IMR-90 (cell line): ENCODE measurements around the gene MEGF11. TPM values are rescaled to one million over a fixed set of nuclear protein-coding genes. Genes with fewer than 3 reads are reported as not detected.

Experiments
- ATAC-seq: fragments of 200-7000 bp; cut with Tn5 transposase; 2 replicates; pipeline ENCODE4 v1.9.1; 2020; ENCODE audit warnings: low read depth, mild to moderate bottlenecking, moderate library complexity
- BruUV-seq: library from RNA; stranded (reverse); fragments of 400-500 nt; replicated peaks from 2 replicates; lab custom pipeline; 2021; lab: Mats Ljungman, UMichigan
- CTCF ChIA-PET: fragments of 300-600 bp; formaldehyde crosslinking; extraction: SDS; loops from one replicate; lab custom pipeline; 2021; ENCODE audit warnings: antibody characterized with exemption; lab: Yijun Ruan, JAX
- POLR2A ChIA-PET: fragments of 300-600 bp; sonication (Branson Sonifier 250); formaldehyde crosslinking; loops from one replicate; lab custom pipeline; 2022; ENCODE audit warnings: antibody characterized with exemption; ENCODE audit not compliant: unreplicated experiment; lab: Charles Lee
- DNase-seq: peaks from one replicate; pipeline ENCODE4 v3.0.0; 2013
- H2AFZ ChIP-seq: replicated peaks from 2 replicates; pipeline ENCODE3; 2013; ENCODE audit warnings: low read length, mild to moderate bottlenecking; ENCODE audit not compliant: poor library complexity
- H2AK5ac ChIP-seq: 2 replicates; pipeline ENCODE4 v1.6.1; 2013; ENCODE audit warnings: low read depth, low read length, inconsistent platforms
- H2AK9ac ChIP-seq: replicated peaks from 2 replicates; pipeline ENCODE3; 2013; ENCODE audit warnings: mild to moderate bottlenecking, low read depth, low read length, moderate library complexity; ENCODE audit not compliant: poor library complexity
- H2BK120ac ChIP-seq: 2 replicates; pipeline ENCODE4 v1.6.1; 2013; ENCODE audit warnings: low read depth, low read length, inconsistent platforms
- H2BK15ac ChIP-seq: 3 replicates; pipeline ENCODE4 v1.6.1; 2013; ENCODE audit warnings: low read depth, low read length, inconsistent platforms
- H2BK20ac ChIP-seq: 2 replicates; pipeline ENCODE4 v1.6.1; 2013; ENCODE audit warnings: low read depth, mild to moderate bottlenecking, inconsistent platforms, low read length, moderate library complexity
- H2BK5ac ChIP-seq: 2 replicates; pipeline ENCODE4 v1.6.1; 2013; ENCODE audit warnings: mild to moderate bottlenecking, low read depth, low read length, inconsistent platforms; ENCODE audit not compliant: poor library complexity, severe bottlenecking
- H3K14ac ChIP-seq: replicated peaks from 2 replicates; pipeline ENCODE4 v1.6.1; 2013; ENCODE audit warnings: low read depth, low read length, inconsistent platforms
- H3K18ac ChIP-seq: 2 replicates; pipeline ENCODE4 v1.6.1; 2013; ENCODE audit warnings: low read depth, low read length, control low read depth
- H3K23ac ChIP-seq: 2 replicates; pipeline ENCODE4 v1.6.1; 2013; ENCODE audit warnings: low read depth, low read length, inconsistent platforms
- H3K27ac ChIP-seq: 2 replicates; pipeline ENCODE4 v1.5.1; 2013; ENCODE audit warnings: mild to moderate bottlenecking, control low read depth, low read length; ENCODE audit not compliant: insufficient read depth
- H3K27me3 ChIP-seq: 2 replicates; pipeline ENCODE4 v1.6.1; 2013; ENCODE audit warnings: low read length; ENCODE audit not compliant: control insufficient read depth, insufficient read depth
- H3K36me3 ChIP-seq: 2 replicates; pipeline ENCODE4 v1.6.1; 2013; ENCODE audit warnings: low read length, mixed read lengths; ENCODE audit not compliant: control insufficient read depth, insufficient read depth
- H3K4ac ChIP-seq: 2 replicates; pipeline ENCODE4 v1.6.1; 2013; ENCODE audit warnings: low read depth, low read length, inconsistent platforms
- H3K4me1 ChIP-seq: 2 replicates; pipeline ENCODE4 v1.6.1; 2013; ENCODE audit warnings: low read length, mixed read lengths; ENCODE audit not compliant: control insufficient read depth, insufficient read depth
- H3K4me2 ChIP-seq: 2 replicates; pipeline ENCODE4 v1.6.1; 2013; ENCODE audit warnings: low read depth, mild to moderate bottlenecking, control low read depth, low read length, moderate library complexity
- H3K4me3 ChIP-seq: 2 replicates; pipeline ENCODE4 v1.5.1; 2013; ENCODE audit warnings: low read depth, mild to moderate bottlenecking, control low read depth, low read length, moderate library complexity; ENCODE audit not compliant: insufficient read depth
- H3K56ac ChIP-seq: 2 replicates; pipeline ENCODE4 v1.6.1; 2013; ENCODE audit warnings: low read length, inconsistent platforms; ENCODE audit not compliant: insufficient read depth; ENCODE audit errors: extremely low read depth
- H3K79me1 ChIP-seq, 2 experiments: 2 replicates each; pipeline ENCODE4 v1.6.1; 2013; ENCODE audit warnings: low read length in 2 of 2, inconsistent platforms in 1 of 2, low read depth in 1 of 2
- H3K9ac ChIP-seq: 2 replicates; pipeline ENCODE4 v1.6.1; 2013; ENCODE audit warnings: low read depth, low read length, control low read depth
- H3K9me1 ChIP-seq: 2 replicates; pipeline ENCODE4 v1.6.1; 2013; ENCODE audit warnings: low read length, inconsistent platforms; ENCODE audit not compliant: insufficient read depth
- H3K9me3 ChIP-seq: 2 replicates; pipeline ENCODE4 v1.6.1; 2013; ENCODE audit warnings: low read length; ENCODE audit not compliant: control insufficient read depth, insufficient read depth
- H4K20me1 ChIP-seq: 2 replicates; pipeline ENCODE4 v1.6.1; 2013; ENCODE audit warnings: low read length, inconsistent platforms; ENCODE audit not compliant: insufficient read depth
- H4K5ac ChIP-seq: 2 replicates; pipeline ENCODE4 v1.6.1; 2013; ENCODE audit warnings: mild to moderate bottlenecking, low read depth, low read length, control low read depth
- H4K8ac ChIP-seq, 2 experiments: 2 replicates each; pipeline ENCODE4 v1.6.1; 2013; ENCODE audit warnings: low read depth in 2 of 2, low read length in 2 of 2, control low read depth in 1 of 2, inconsistent platforms in 1 of 2
- H4K91ac ChIP-seq: 2 replicates; pipeline ENCODE4 v1.6.1; 2013; ENCODE audit warnings: low read depth, low read length, inconsistent platforms; ENCODE audit not compliant: insufficient read depth
- CEBPB ChIP-seq: IDR thresholded peaks from 2 replicates; pipeline ENCODE4 v1.6.1; 2012; ENCODE audit warnings: low read depth, low read length, improper control_type of control experiment
- CHD1 ChIP-seq: IDR thresholded peaks from 2 replicates; pipeline ENCODE4 v1.6.1; 2012; ENCODE audit warnings: low read depth, low read length, improper control_type of control experiment
- ELK1 ChIP-seq: fragments of 150-350 bp; IDR thresholded peaks from 2 replicates; pipeline ENCODE4 v1.6.1; 2016; ENCODE audit warnings: low read depth, mild to moderate bottlenecking, low read length, moderate library complexity, borderline replicate concordance
- FOS ChIP-seq: fragments of 150-350 bp; IDR thresholded peaks from 2 replicates; pipeline ENCODE4 v1.6.1; 2016; ENCODE audit warnings: low read depth, low read length
- POLR2A ChIP-seq: IDR thresholded peaks from 2 replicates; pipeline ENCODE4 v1.6.1; 2012; ENCODE audit warnings: mild to moderate bottlenecking, low read depth, low read length
- RCOR1 ChIP-seq: IDR thresholded peaks from 2 replicates; pipeline ENCODE4 v1.6.1; 2012; ENCODE audit warnings: mild to moderate bottlenecking, low read length, improper control_type of control experiment; ENCODE audit not compliant: insufficient replicate concordance
- RFX5 ChIP-seq: IDR thresholded peaks from 2 replicates; pipeline ENCODE4 v1.8.0; 2012; ENCODE audit warnings: low read depth, mild to moderate bottlenecking, low read length, moderate library complexity
- SMC3 ChIP-seq: fragments of 150-350 bp; IDR thresholded peaks from 2 replicates; pipeline ENCODE4 v1.6.1; 2016; ENCODE audit warnings: low read depth, mild to moderate bottlenecking, antibody characterized with exemption, low read length, moderate library complexity
- WGBS, 2 experiments: methylation state at CpG; one replicate each; pipeline versions ENCODE4 v1.1.5 to v1.1.7; 2013; ENCODE audit warnings: missing lambda C conversion rate in 2 of 2; ENCODE audit not compliant: insufficient read length in 1 of 2; ENCODE audit errors: extremely low coverage in 2 of 2; 5-methylcytosine and 5-hydroxymethylcytosine counted together
- dilution Hi-C: fragments of 300-500 bp; cut with HindIII; formaldehyde crosslinking; loops from one replicate; pipeline ENCODE4 v1.14.3; 2018; ENCODE audit warnings: low sequenced_read_pairs; ENCODE audit not compliant: unreplicated experiment
- in situ Hi-C: fragments of 300-500 bp; cut with MboI; formaldehyde crosslinking; loops from 3 replicates; pipeline ENCODE4 v1.14.3; 2019; ENCODE audit warnings: low sequenced_read_pairs, inconsistent platforms, mixed read lengths
- intact Hi-C: fragments of 100-400 bp; cut with micrococcal nuclease; formaldehyde crosslinking; loops from 2 replicates; pipeline ENCODE4 v1.10.0; 2022
- polyA plus RNA-seq, 3 experiments: library from polyadenylated mRNA; depleted of rRNA; stranded (reverse); fragments of >200 nt; gene quantifications; 2 replicates each; pipeline ENCODE4 v1.2.3, GENCODE V29; 2012; ENCODE audit warnings: low replicate concordance in 1 of 3
- total RNA-seq: library from RNA; depleted of rRNA; stranded (reverse); fragments of >200 nt; gene quantifications from 2 replicates; pipeline ENCODE4 v1.2.3, GENCODE V29; 2012

MEGF11 gene
- total and polyA plus RNA-seq, 2 of the 4 experiments (the other 2 are of a cell fraction), result not detected

- Histone ChIP-seq H4K8ac (no peak overlapping the region), H3K9me3 (no peaks in the 10 kb centered on the region), H4K91ac (no peak overlapping the region), H2BK20ac (no peak overlapping the region), H3K9me1 (no peaks in the 10 kb centered on the region), H3K9ac (no peak overlapping the region), H3K79me1 (no peaks in the 10 kb centered on the region), H2BK120ac (no peak overlapping the region), H3K18ac (no peak overlapping the region), H3K27ac (no peak overlapping the region), H3K4me1 (no peaks in the 10 kb centered on the region), H2AFZ (no peak overlapping the region), H2AK5ac (no peak overlapping the region), H3K23ac (no peak overlapping the region), H2BK15ac (no peak overlapping the region), H3K4me2 (no peak overlapping the region), H3K56ac (no peak overlapping the region), H2AK9ac (peak overlapping the region; percentile 26), H4K20me1 (0 out of 2 replicates have a peak, but pooled peaks cover 4% of the 10 kb centered on the region), H4K5ac (no peak overlapping the region), H3K4me3 (no peak overlapping the region), H3K36me3 (no peaks in the 10 kb centered on the region), H3K14ac (no peak overlapping the region), H2BK5ac (no peak overlapping the region), H3K4ac (no peak overlapping the region), H3K27me3 (peaks cover 32% of the 10 kb centered on the region)
- 89% methylated on average over 3 of the region's 7 CpGs; no CpG with 5 or more reads in 1 of the 2 experiments for WGBS, 2 experiments
- intact Hi-C loops (no loop called here), in situ Hi-C loops (no loop called here), dilution Hi-C loops (no loop called here)
- POLR2A ChIA-PET, result no interaction called here
- no TSS peak for BruUV-seq
- CTCF ChIA-PET, result no interaction called here
- DNase-seq, result no peak
- TF ChIP-seq RFX5 (no peak), FOS (no peak), POLR2A (no peak), CEBPB (no peak), RCOR1 (no peak), SMC3 (no peak), CHD1 (no peak), ELK1 (no peak)
- ATAC-seq, result no peak
Observed at GRCh38 chr15:65957451-65957850, 296.1 kb downstream of the MEGF11 start.
